Measurements from ENCODE around the gene RBMXL3.

DNA sequence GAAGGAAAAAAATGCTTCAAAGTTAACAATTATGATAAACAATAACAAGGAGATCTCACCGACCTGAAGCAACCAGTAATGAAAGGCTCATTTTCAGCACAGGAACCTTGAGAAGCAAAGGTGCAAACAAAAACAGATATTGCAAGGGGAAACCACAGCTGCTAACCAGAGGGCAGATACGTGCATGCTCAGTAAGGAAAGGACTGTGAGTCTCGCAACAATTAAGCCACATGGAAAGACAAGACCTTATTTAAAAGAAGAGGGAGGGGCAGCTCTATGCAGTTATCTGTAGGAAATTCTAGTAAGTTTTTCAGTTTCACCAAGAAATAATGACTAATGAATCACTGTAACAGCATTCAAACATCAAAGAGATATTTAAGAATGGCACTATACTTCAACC is 25.4 kb downstream of the RBMXL3 start:
- TF ChIP-seq CTCF (IDR thresholded peaks at IDR 0.05) (no peak), POLR2A (IDR thresholded peaks at IDR 0.05) (no peak), POLR2AphosphoS5 (IDR thresholded peaks at IDR 0.05) (no peak)

All from sigmoid colon (tissue), 4 donors.